Measurements from ENCODE around the gene ATP6V0B.

The ATP6V0B gene

GRCh38 chr1:43944860-43945259 lies 29.9 kb upstream of the ATP6V0B start:
- no peak for DNase-seq
- Histone ChIP-seq H3K9me3 (ENCODE audit: severe bottlenecking) (no peaks in the 10 kb centered on the region), H3K4me3 (ENCODE audit: low read depth, low read length) (no peak overlapping the region), H3K27me3 (ENCODE audit: insufficient read depth, low read depth, severe bottlenecking) (no peaks in the 10 kb centered on the region), H3K36me3 (peaks cover 4% of the 10 kb centered on the region), H3K27ac (no peak overlapping the region)
- no peak for TF ChIP-seq CTCF (IDR thresholded peaks at IDR 0.05; ENCODE audit: low read depth, low read length)

GRCh38 chr1:43945674-43946235 lies 29.0 kb upstream of the ATP6V0B start:
- Histone ChIP-seq H3K36me3 (peaks cover 13% of the 10 kb centered on the region), H3K4me3 (ENCODE audit: low read depth, low read length) (peak overlapping the region; percentile 66), H3K27ac (peak overlapping the region; percentile 100), H3K9me3 (ENCODE audit: severe bottlenecking) (no peaks in the 10 kb centered on the region), H3K27me3 (ENCODE audit: insufficient read depth, low read depth, severe bottlenecking) (no peaks in the 10 kb centered on the region)
- no peak for DNase-seq
- no peak for TF ChIP-seq CTCF (IDR thresholded peaks at IDR 0.05; ENCODE audit: low read depth, low read length)

GRCh38 chr1:43946236-43947060 lies 28.3 kb upstream of the ATP6V0B start, which contains the start of gene IPO13:
TSS of gene IPO13 (plus strand) at chr1:43946950. CDS start at chr1:43947601, 651 bp downstream.
- Histone ChIP-seq H3K4me3 (ENCODE audit: low read depth, low read length) (peak within 1 kb of the TSS; percentile 66), H3K27ac (peak within 1 kb of the TSS; percentile 100), H3K27me3 (ENCODE audit: insufficient read depth, low read depth, severe bottlenecking) (no peaks in the 10 kb centered on the region), H3K9me3 (ENCODE audit: severe bottlenecking) (no peaks in the 10 kb centered on the region), H3K36me3 (peaks cover 14% of the 10 kb centered on the region)
- TF ChIP-seq CTCF (IDR thresholded peaks at IDR 0.05; ENCODE audit: low read depth, low read length) = peak; percentile 85
- DNase-seq = peak; percentile 97

- Histone ChIP-seq H3K27me3 (ENCODE audit: insufficient read depth, low read depth, severe bottlenecking) (no peaks in the 10 kb centered on the region), H3K36me3 (peaks cover 14% of the 10 kb centered on the region), H3K27ac (peak overlapping the region; percentile 100), H3K9me3 (ENCODE audit: severe bottlenecking) (no peaks in the 10 kb centered on the region), H3K4me3 (ENCODE audit: low read depth, low read length) (peak overlapping the region; percentile 66)
- DNase-seq = no peak
- no peak for TF ChIP-seq CTCF (IDR thresholded peaks at IDR 0.05; ENCODE audit: low read depth, low read length)
Measured at GRCh38 chr1:43947061-43947873, 27.5 kb upstream of the ATP6V0B start.

GRCh38 chr1:43947874-43948437 lies 26.8 kb upstream of the ATP6V0B start:
- no peaks in the 10 kb centered on the region for H3K9me3 ChIP-seq (ENCODE audit: severe bottlenecking)
- peaks cover 14% of the 10 kb centered on the region for H3K36me3 ChIP-seq
- no peaks in the 10 kb centered on the region for H3K27me3 ChIP-seq (ENCODE audit: insufficient read depth, low read depth, severe bottlenecking)
- H3K4me3 ChIP-seq (ENCODE audit: low read depth, low read length) = peak overlapping the region; percentile 66
- no peak for DNase-seq
- peak overlapping the region; percentile 39 for H3K27ac ChIP-seq
- no peak for TF ChIP-seq CTCF (IDR thresholded peaks at IDR 0.05; ENCODE audit: low read depth, low read length)

Data from WERI-Rb-1 (cell line).